K562 (cell line): Measurements from ENCODE around the gene ARHGEF40. TPM values are rescaled to one million over a fixed set of nuclear protein-coding genes. Genes with fewer than 3 reads are reported as not detected.

Source experiments
- ATAC-seq: fragments of 200-7000 bp; cut with Tn5 transposase; 3 replicates; pipeline ENCODE4 v1.9.1; 2020; ENCODE audit warnings: moderate library complexity
- BruUV-seq: library from RNA; stranded (reverse); fragments of 400-500 nt; replicated peaks from 2 replicates; lab custom pipeline; 2021; lab: Mats Ljungman, UMichigan
- CTCF ChIA-PET: fragments of 300-600 bp; formaldehyde crosslinking; extraction: SDS; loops from one replicate; lab custom pipeline; 2021; ENCODE audit warnings: low intra/inter-chr PET ratio; lab: Yijun Ruan, JAX
- POLR2A ChIA-PET: fragments of 300-600, 350-650 bp; sonication (Branson Sonifier 250); formaldehyde crosslinking; extraction: SDS; loops from one replicate; lab custom pipeline; 2021; ENCODE audit warnings: antibody characterized with exemption, inconsistent platforms; lab: Yijun Ruan, JAX
- DNase-seq, 4 experiments: peaks; one replicate each; pipeline versions ENCODE4 v3.0.0 to v3.0.0-alpha.2; 2011 to 2018; ENCODE audit warnings: low spot score in 3 of 4, mixed read lengths in 3 of 4; ENCODE audit errors: extremely low read depth in 1 of 4
- FAIRE-seq: peaks from 2 replicates; lab custom pipeline; 2011; peaks lifted over from hg19 to GRCh38; lab: Jason Lieb, UNC
- H2AFZ ChIP-seq: 2 replicates; pipeline ENCODE4 v1.6.0; 2011; ENCODE audit warnings: low read depth, low read length, control low read depth, inconsistent platforms
- H3K27ac ChIP-seq: fragments of 200-600 bp; 3 replicates; pipeline ENCODE4 v1.8.0; 2011; ENCODE audit warnings: low read depth, mild to moderate bottlenecking, control low read depth, inconsistent platforms, low read length, moderate library complexity, mixed read lengths; ENCODE audit errors: extremely low read depth
- H3K27me3 ChIP-seq, 2 experiments: fragments of 300-600 bp in 1 of 2; 2 replicates in 1 of 2; 3 replicates in 1 of 2; pipeline versions ENCODE4 v1.6.0 to v1.8.0; 2011; ENCODE audit warnings: inconsistent platforms in 2 of 2, low read length in 2 of 2, mild to moderate bottlenecking in 1 of 2, mixed read lengths in 1 of 2, moderate library complexity in 1 of 2; ENCODE audit not compliant: control insufficient read depth in 2 of 2, insufficient read depth in 2 of 2
- H3K36me3 ChIP-seq: fragments of 300-600 bp; 3 replicates; pipeline ENCODE4 v1.8.0; 2011; ENCODE audit warnings: mild to moderate bottlenecking, low read length, inconsistent platforms; ENCODE audit not compliant: control insufficient read depth, insufficient read depth
- H3K4me1 ChIP-seq, 2 experiments: fragments of 200-600 bp in 1 of 2; replicated peaks in 1 of 2; 2 replicates in 1 of 2; 3 replicates in 1 of 2; pipeline versions ENCODE4 v1.5.1 to v1.8.0; 2011; ENCODE audit warnings: inconsistent platforms in 2 of 2, low read length in 2 of 2, mild to moderate bottlenecking in 1 of 2, mixed read lengths in 1 of 2, moderate library complexity in 1 of 2; ENCODE audit not compliant: control insufficient read depth in 2 of 2, insufficient read depth in 2 of 2
- H3K4me2 ChIP-seq: 2 replicates; pipeline ENCODE4 v1.6.1; 2011; ENCODE audit warnings: low read length, control low read depth, inconsistent platforms, mixed read lengths; ENCODE audit not compliant: insufficient read depth
- H3K4me3 ChIP-seq: fragments of 200-600 bp; sonication (generic), shearing (Covaris generic); 2 replicates; pipeline ENCODE4 v1.5.1; 2016; ENCODE audit warnings: control low read depth, inconsistent platforms
- H3K79me2 ChIP-seq: fragments of 200-600 bp; 3 replicates; pipeline ENCODE4 v1.8.0; 2011; ENCODE audit warnings: low read length, inconsistent platforms; ENCODE audit not compliant: control insufficient read depth, insufficient read depth
- H3K9ac ChIP-seq, 2 experiments: 2 replicates each; pipeline versions ENCODE4 v1.6.0 to v1.6.1; 2011; ENCODE audit warnings: low read depth in 2 of 2, low read length in 2 of 2, control low read depth in 1 of 2, inconsistent platforms in 1 of 2, mild to moderate bottlenecking in 1 of 2, mixed read lengths in 1 of 2; ENCODE audit not compliant: insufficient read depth in 1 of 2
- H3K9me1 ChIP-seq: one replicate; pipeline ENCODE4 v1.6.0; 2011; ENCODE audit warnings: inconsistent platforms, mild to moderate bottlenecking, low read length, moderate library complexity; ENCODE audit not compliant: control insufficient read depth, insufficient read depth
- H3K9me3 ChIP-seq: replicated peaks from 2 replicates; pipeline ENCODE4 v1.5.1; 2011; ENCODE audit warnings: low read depth, low read length, inconsistent platforms; ENCODE audit not compliant: control insufficient read depth, insufficient read depth
- H4K20me1 ChIP-seq: replicated peaks from 2 replicates; pipeline ENCODE4 v1.6.1; 2011; ENCODE audit warnings: low read length, inconsistent platforms, mixed read lengths; ENCODE audit not compliant: control insufficient read depth, insufficient read depth
- CBFA2T3 ChIP-seq: fragments of 450-650 bp; IDR thresholded peaks from 2 replicates; pipeline ENCODE4 v1.6.1; 2017
- FOXJ3 ChIP-seq: sonication (generic); formaldehyde crosslinking; IDR thresholded peaks from 2 replicates; pipeline ENCODE4 v1.4.0; 2020; ENCODE audit warnings: mild to moderate bottlenecking, missing genetic modification reagents
- GABPB1 ChIP-seq: sonication (generic); formaldehyde crosslinking; IDR thresholded peaks from 2 replicates; pipeline ENCODE4 v1.8.0; 2022; ENCODE audit warnings: mild to moderate bottlenecking, missing genetic modification reagents
- HNRNPUL1 ChIP-seq: fragments of 200-400 bp; formaldehyde crosslinking; IDR thresholded peaks from 2 replicates; pipeline ENCODE4 v1.6.1; 2017; ENCODE audit warnings: low read length
- ID3 ChIP-seq, 2 experiments: fragments of 250-450 bp in 1 of 2; fragments of 450-650 bp in 1 of 2; sonication (Bioruptor Pico) in 1 of 2; IDR thresholded peaks; 2 replicates each; pipeline versions ENCODE4 v1.6.1 to v1.8.0; 2016 to 2021; ENCODE audit warnings: mild to moderate bottlenecking in 2 of 2, moderate library complexity in 2 of 2, missing compliant biosample characterization in 1 of 2, missing genetic modification characterization in 1 of 2
- MCM5 ChIP-seq: fragments of 450-650 bp; IDR thresholded peaks from 2 replicates; pipeline ENCODE4 v1.6.1; 2016; ENCODE audit warnings: low read depth
- PKNOX1 ChIP-seq: fragments of 450-650 bp; IDR thresholded peaks from 2 replicates; pipeline ENCODE4 v1.6.1; 2016
- ZFP1 ChIP-seq: fragments of 450-650 bp; formaldehyde crosslinking; IDR thresholded peaks from 2 replicates; pipeline ENCODE4 v1.4.0; 2020; ENCODE audit warnings: mild to moderate bottlenecking, mixed read lengths
- ZNF75A ChIP-seq: fragments of 450-650 bp; formaldehyde crosslinking; IDR thresholded peaks from 2 replicates; pipeline ENCODE4 v1.4.0; 2020; ENCODE audit warnings: mild to moderate bottlenecking
- ZNF766 ChIP-seq: fragments of 200-800 bp; sonication (Bioruptor generic); conservative IDR thresholded peaks from 2 replicates; pipeline ENCODE4 v1.6.1; 2016; ENCODE audit warnings: missing genetic modification characterization, missing compliant biosample characterization
- WGBS: fragments of 100-300 bp; shearing (Covaris generic); methylation state at CpG from one replicate; pipeline ENCODE4 v1.1.6; 2016; ENCODE audit warnings: low coverage, mixed read lengths; ENCODE audit not compliant: insufficient coverage; ENCODE audit errors: missing lambda C conversion rate; 5-methylcytosine and 5-hydroxymethylcytosine counted together
- in situ Hi-C: fragments of 300-500 bp; cut with MboI; formaldehyde crosslinking; loops from 4 replicates; pipeline ENCODE4 v1.15.0; 2018; ENCODE audit warnings: inconsistent platforms, mixed read lengths
- intact Hi-C: fragments of 100-400 bp; cut with micrococcal nuclease; formaldehyde crosslinking; loops from 2 replicates; pipeline ENCODE4 v1.14.2; 2022
- polyA plus RNA-seq, 8 experiments: library from polyadenylated mRNA; depleted of rRNA in 4 of 8; stranded (reverse) in 5 of 8; unstranded in 3 of 8; fragments of >200 nt; fragmentation: Nextera tagmentation in 2 of 8; fragmentation: Illumina TruSeq in 1 of 8; extraction: Ambion mirVana in 2 of 8; extraction: Trizol in 1 of 8; gene quantifications; 2 replicates each; pipeline versions ENCODE4 v1.2.1 to v1.2.3, GENCODE V29; 2011 to 2014; ENCODE audit warnings: inconsistent platforms in 1 of 8, missing spikeins in 1 of 8
- total RNA-seq, 7 experiments: library from RNA; depleted of rRNA in 6 of 7; stranded (reverse); fragments of >200 nt in 6 of 7; fragmentation: Illumina TruSeq in 2 of 7; extraction: Trizol in 2 of 7; gene quantifications; 2 replicates each; pipeline versions ENCODE4 v1.2.1 to v1.2.3, GENCODE V29; 2011 to 2021; ENCODE audit warnings: low replicate concordance in 1 of 7
- TF ChIP-seq, protein P1 (sequence below), 2 experiments: IDR thresholded peaks in 1 of 2; conservative IDR thresholded peaks in 1 of 2; 2 replicates each; pipeline ENCODE4 v1.6.1; 2016; ENCODE audit warnings: low read depth in 2 of 2, mild to moderate bottlenecking in 1 of 2, missing compliant biosample characterization in 1 of 2, missing genetic modification characterization in 1 of 2, moderate library complexity in 1 of 2
- TF ChIP-seq, protein P2 (sequence below): IDR thresholded peaks from 3 replicates; pipeline ENCODE4 v1.6.1; 2011; ENCODE audit warnings: borderline replicate concordance, mild to moderate bottlenecking, moderate library complexity; ENCODE audit not compliant: insufficient read length; ENCODE audit errors: extremely low read depth
- TF ChIP-seq, protein P3 (sequence below): fragments of 450-650 bp; formaldehyde crosslinking; IDR thresholded peaks from 2 replicates; pipeline ENCODE4 v1.4.0; 2022; ENCODE audit warnings: missing genetic modification characterization

ARHGEF40 gene
- total and polyA plus RNA-seq, 9 of the 15 experiments (the other 6 are each of a cell fraction or from before 2014, with no cell fraction given), result 0.42 to 6.3 (median 3.8) TPM

DNA sequence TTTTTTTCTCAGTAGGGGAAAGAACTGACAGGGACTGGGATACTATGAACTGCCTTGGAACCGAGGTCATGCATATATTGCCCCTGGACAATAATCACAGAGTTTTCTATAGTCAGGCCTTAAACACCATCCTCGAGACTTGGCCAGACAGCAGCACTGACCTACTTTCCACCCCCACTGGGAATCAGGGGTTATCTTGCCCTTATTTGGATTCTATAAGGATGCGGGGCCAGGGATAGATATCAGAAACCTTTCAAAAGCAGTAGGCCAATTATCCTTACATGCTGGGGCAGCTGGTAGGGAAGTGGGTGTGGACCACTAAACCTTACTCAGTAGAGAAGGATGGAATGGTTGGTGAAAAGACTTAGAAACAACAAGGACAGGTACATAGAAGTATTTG lies 26.3 kb downstream of the ARHGEF40 start:
- ChIA-PET CTCF (interaction anchor here (0.6 kb wide), 1 partner anchor 461 kb away, joined by 4 read pairs; no protein-coding TSS in a partner anchor), POLR2A (interaction anchor here (0.6 to 1.7 kb wide), 2 partner anchors 19 to 25 kb away, joined by 3 to 6 read pairs; no protein-coding TSS in a partner anchor)
- H3K27ac ChIP-seq, result no peak overlapping the region
- no peak overlapping the region for H2AFZ ChIP-seq
- peaks cover 16 to 22% of the 10 kb centered on the region in 2 experiments; a peak in 4 of 5 replicates for H3K4me1 ChIP-seq
- H3K9ac ChIP-seq, result no peak overlapping the region
- intact Hi-C loops (no loop called here), in situ Hi-C loops (no loop called here)
- H3K4me3 ChIP-seq, result no peak overlapping the region
- no peaks in the 10 kb centered on the region for H4K20me1 ChIP-seq
- no peaks in the 10 kb centered on the region for H3K79me2 ChIP-seq
- no peak overlapping the region for H3K4me2 ChIP-seq
- no peak for DNase-seq
- no TSS peak for BruUV-seq
- H3K27me3 ChIP-seq, result no peaks in the 10 kb centered on the region
- 62% methylated on average over 3 of the region's 3 CpGs for WGBS
- no peak for ATAC-seq
- no peak for FAIRE-seq
- no peaks in the 10 kb centered on the region for H3K9me3 ChIP-seq
- H3K9me1 ChIP-seq, result no peaks in the 10 kb centered on the region
- H3K36me3 ChIP-seq, result peaks cover 3% of the 10 kb centered on the region; the same call in 1 of the 3 replicates
- no peak for TF ChIP-seq GABPB1
- no peak for TF ChIP-seq ZNF766 (CRISPR knock-in tag)
- no peak for TF ChIP-seq ZFP1 (CRISPR knock-in tag)
- no peak for TF ChIP-seq ID3 (CRISPR knock-in tag; IDR thresholded peaks at IDR 0.05)
- TF ChIP-seq ID3 (tag; IDR thresholded peaks at IDR 0.05), result no peak
- TF ChIP-seq, protein P1, sequence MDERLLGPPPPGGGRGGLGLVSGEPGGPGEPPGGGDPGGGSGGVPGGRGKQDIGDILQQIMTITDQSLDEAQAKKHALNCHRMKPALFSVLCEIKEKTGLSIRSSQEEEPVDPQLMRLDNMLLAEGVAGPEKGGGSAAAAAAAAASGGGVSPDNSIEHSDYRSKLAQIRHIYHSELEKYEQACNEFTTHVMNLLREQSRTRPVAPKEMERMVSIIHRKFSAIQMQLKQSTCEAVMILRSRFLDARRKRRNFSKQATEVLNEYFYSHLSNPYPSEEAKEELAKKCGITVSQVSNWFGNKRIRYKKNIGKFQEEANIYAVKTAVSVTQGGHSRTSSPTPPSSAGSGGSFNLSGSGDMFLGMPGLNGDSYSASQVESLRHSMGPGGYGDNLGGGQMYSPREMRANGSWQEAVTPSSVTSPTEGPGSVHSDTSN (CRISPR knock-in tag; IDR thresholded peaks at IDR 0.05; ENCODE audit: low read depth), result no peak
- TF ChIP-seq, protein P1 (tag; conservative IDR thresholded peaks at IDR 0.05; ENCODE audit: low read depth), result no peak
- TF ChIP-seq, protein P2, sequence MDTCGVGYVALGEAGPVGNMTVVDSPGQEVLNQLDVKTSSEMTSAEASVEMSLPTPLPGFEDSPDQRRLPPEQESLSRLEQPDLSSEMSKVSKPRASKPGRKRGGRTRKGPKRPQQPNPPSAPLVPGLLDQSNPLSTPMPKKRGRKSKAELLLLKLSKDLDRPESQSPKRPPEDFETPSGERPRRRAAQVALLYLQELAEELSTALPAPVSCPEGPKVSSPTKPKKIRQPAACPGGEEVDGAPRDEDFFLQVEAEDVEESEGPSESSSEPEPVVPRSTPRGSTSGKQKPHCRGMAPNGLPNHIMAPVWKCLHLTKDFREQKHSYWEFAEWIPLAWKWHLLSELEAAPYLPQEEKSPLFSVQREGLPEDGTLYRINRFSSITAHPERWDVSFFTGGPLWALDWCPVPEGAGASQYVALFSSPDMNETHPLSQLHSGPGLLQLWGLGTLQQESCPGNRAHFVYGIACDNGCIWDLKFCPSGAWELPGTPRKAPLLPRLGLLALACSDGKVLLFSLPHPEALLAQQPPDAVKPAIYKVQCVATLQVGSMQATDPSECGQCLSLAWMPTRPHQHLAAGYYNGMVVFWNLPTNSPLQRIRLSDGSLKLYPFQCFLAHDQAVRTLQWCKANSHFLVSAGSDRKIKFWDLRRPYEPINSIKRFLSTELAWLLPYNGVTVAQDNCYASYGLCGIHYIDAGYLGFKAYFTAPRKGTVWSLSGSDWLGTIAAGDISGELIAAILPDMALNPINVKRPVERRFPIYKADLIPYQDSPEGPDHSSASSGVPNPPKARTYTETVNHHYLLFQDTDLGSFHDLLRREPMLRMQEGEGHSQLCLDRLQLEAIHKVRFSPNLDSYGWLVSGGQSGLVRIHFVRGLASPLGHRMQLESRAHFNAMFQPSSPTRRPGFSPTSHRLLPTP, result no peak
- no peak for TF ChIP-seq MCM5
- no peak for TF ChIP-seq FOXJ3 (CRISPR knock-in tag)
- TF ChIP-seq, protein P3, sequence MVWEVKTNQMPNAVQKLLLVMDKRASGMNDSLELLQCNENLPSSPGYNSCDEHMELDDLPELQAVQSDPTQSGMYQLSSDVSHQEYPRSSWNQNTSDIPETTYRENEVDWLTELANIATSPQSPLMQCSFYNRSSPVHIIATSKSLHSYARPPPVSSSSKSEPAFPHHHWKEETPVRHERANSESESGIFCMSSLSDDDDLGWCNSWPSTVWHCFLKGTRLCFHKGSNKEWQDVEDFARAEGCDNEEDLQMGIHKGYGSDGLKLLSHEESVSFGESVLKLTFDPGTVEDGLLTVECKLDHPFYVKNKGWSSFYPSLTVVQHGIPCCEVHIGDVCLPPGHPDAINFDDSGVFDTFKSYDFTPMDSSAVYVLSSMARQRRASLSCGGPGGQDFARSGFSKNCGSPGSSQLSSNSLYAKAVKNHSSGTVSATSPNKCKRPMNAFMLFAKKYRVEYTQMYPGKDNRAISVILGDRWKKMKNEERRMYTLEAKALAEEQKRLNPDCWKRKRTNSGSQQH (CRISPR knock-in tag), result no peak
- no peak for TF ChIP-seq ZNF75A
- TF ChIP-seq CBFA2T3, result no peak
- TF ChIP-seq PKNOX1, result no peak
- no peak for TF ChIP-seq HNRNPUL1
